ENCODE data around the gene OR6F1.

Gene OR6F1

DNA sequence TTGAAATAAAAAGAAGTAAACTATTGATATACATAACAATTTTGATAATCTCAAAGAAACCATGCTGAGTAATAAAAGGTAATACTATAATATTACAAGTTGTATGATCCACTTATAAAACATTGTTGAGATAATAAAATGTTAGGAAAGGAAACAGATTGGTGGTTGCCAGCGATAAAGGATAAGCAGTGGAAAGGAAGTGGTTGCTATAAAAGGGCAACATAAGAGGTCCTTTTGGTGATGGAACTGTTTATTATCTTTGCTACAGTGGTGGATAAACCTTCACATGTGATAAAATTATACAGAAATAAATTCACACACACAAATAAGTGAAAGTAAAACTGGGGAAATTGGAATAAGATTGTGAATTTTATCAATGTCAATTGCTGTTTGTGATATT is 15.1 kb downstream of the OR6F1 start (continued):
- no peak for TF ChIP-seq PATZ1 (CRISPR knock-in tag; IDR thresholded peaks at IDR 0.05; ENCODE audit: borderline replicate concordance)
- TF ChIP-seq, protein P1, sequence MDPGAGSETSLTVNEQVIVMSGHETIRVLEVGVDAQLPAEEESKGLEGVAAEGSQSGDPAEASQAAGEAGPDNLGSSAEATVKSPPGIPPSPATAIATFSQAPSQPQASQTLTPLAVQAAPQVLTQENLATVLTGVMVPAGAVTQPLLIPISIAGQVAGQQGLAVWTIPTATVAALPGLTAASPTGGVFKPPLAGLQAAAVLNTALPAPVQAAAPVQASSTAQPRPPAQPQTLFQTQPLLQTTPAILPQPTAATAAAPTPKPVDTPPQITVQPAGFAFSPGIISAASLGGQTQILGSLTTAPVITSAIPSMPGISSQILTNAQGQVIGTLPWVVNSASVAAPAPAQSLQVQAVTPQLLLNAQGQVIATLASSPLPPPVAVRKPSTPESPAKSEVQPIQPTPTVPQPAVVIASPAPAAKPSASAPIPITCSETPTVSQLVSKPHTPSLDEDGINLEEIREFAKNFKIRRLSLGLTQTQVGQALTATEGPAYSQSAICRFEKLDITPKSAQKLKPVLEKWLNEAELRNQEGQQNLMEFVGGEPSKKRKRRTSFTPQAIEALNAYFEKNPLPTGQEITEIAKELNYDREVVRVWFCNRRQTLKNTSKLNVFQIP (CRISPR knock-in tag; IDR thresholded peaks at IDR 0.05; ENCODE audit: borderline replicate concordance, low read depth) = no peak
- TF ChIP-seq ARNTL (CRISPR knock-in tag; IDR thresholded peaks at IDR 0.05; ENCODE audit: borderline replicate concordance, low read depth) = no peak

GRCh38 chr1:247681288-247681897 is 35.1 kb downstream of the OR6F1 start:
- TF ChIP-seq ZNF8 (CRISPR knock-in tag; IDR thresholded peaks at IDR 0.05) (no peak), ZFP30 (CRISPR knock-in tag; IDR thresholded peaks at IDR 0.05) (no peak), ISL1 (CRISPR knock-in tag; IDR thresholded peaks at IDR 0.05) (no peak), RARB (CRISPR knock-in tag; IDR thresholded peaks at IDR 0.05) (no peak), ZNF565 (CRISPR knock-in tag; conservative IDR thresholded peaks at IDR 0.05; ENCODE audit: low read depth) (no peak), GLIS3 (CRISPR knock-in tag; IDR thresholded peaks at IDR 0.05) (no peak)
- TF ChIP-seq, protein P2, sequence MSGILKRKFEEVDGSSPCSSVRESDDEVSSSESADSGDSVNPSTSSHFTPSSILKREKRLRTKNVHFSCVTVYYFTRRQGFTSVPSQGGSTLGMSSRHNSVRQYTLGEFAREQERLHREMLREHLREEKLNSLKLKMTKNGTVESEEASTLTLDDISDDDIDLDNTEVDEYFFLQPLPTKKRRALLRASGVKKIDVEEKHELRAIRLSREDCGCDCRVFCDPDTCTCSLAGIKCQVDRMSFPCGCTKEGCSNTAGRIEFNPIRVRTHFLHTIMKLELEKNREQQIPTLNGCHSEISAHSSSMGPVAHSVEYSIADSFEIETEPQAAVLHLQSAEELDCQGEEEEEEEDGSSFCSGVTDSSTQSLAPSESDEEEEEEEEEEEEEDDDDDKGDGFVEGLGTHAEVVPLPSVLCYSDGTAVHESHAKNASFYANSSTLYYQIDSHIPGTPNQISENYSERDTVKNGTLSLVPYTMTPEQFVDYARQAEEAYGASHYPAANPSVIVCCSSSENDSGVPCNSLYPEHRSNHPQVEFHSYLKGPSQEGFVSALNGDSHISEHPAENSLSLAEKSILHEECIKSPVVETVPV (CRISPR knock-in tag; IDR thresholded peaks at IDR 0.05) = no peak
- ATAC-seq = peak; percentile 81

DNA sequence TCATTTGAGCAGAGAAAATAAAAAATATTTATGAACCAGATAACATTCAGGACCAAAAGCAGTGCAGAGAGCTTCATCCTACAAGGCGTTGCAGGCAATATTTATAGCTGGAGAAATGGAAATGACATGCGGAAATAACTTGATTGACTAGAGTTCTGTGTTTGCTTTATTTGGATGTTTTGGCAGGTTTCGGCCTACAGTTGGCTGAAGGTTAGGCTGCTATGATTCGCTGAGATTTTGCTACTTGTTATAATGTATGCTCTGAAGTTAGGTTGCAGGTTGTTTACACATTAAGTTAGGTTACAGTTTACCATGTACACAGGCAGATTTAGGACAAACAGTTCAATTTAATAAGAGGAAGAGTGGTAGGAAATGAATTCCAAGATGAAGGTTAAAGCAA is 36.3 kb downstream of the OR6F1 start:
- TF ChIP-seq, protein P2 (CRISPR knock-in tag; IDR thresholded peaks at IDR 0.05) = no peak
- TF ChIP-seq ISL1 (CRISPR knock-in tag; IDR thresholded peaks at IDR 0.05) = no peak
- TF ChIP-seq ARNTL (CRISPR knock-in tag; IDR thresholded peaks at IDR 0.05; ENCODE audit: borderline replicate concordance, low read depth) = no peak
- TF ChIP-seq, protein P3, sequence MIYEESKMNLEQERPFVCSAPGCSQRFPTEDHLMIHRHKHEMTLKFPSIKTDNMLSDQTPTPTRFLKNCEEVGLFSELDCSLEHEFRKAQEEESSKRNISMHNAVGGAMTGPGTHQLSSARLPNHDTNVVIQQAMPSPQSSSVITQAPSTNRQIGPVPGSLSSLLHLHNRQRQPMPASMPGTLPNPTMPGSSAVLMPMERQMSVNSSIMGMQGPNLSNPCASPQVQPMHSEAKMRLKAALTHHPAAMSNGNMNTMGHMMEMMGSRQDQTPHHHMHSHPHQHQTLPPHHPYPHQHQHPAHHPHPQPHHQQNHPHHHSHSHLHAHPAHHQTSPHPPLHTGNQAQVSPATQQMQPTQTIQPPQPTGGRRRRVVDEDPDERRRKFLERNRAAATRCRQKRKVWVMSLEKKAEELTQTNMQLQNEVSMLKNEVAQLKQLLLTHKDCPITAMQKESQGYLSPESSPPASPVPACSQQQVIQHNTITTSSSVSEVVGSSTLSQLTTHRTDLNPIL (CRISPR knock-in tag; IDR thresholded peaks at IDR 0.05; ENCODE audit: low read depth) = no peak
- TF ChIP-seq PPARA (CRISPR knock-in tag; IDR thresholded peaks at IDR 0.05; ENCODE audit: borderline replicate concordance) = no peak
- no peak for TF ChIP-seq SNAI2 (CRISPR knock-in tag; IDR thresholded peaks at IDR 0.05)
- no peak for TF ChIP-seq GLIS3 (CRISPR knock-in tag; IDR thresholded peaks at IDR 0.05)
- TF ChIP-seq ZFP30 (CRISPR knock-in tag; IDR thresholded peaks at IDR 0.05) = no peak
- TF ChIP-seq RARB (CRISPR knock-in tag; IDR thresholded peaks at IDR 0.05) = no peak
- no peak for TF ChIP-seq PATZ1 (CRISPR knock-in tag; IDR thresholded peaks at IDR 0.05; ENCODE audit: borderline replicate concordance)
- no peak for TF ChIP-seq ZC3H10 (CRISPR knock-in tag; IDR thresholded peaks at IDR 0.05)
- no peak for TF ChIP-seq TSHZ2 (CRISPR knock-in tag; IDR thresholded peaks at IDR 0.05)
- TF ChIP-seq OSR1 (CRISPR knock-in tag; IDR thresholded peaks at IDR 0.05) = no peak
- no peak for TF ChIP-seq TCF4 (CRISPR knock-in tag; IDR thresholded peaks at IDR 0.05; ENCODE audit: borderline replicate concordance)

More for the DNA sequence above, 36.3 kb downstream of the OR6F1 start:
- ATAC-seq = no peak

All from SK-N-SH treated with all-trans-retinoic acid at 6 μM for 48 hours (cell line).